Hepatocyte (in vitro differentiated cells): ENCODE results near the gene POLR1B.

Experiments
- EZH2 ChIP-seq: fragments of 200-600 bp; sonication (generic); IDR thresholded peaks from 2 replicates; pipeline ENCODE4 v1.6.1; 2016; ENCODE audit warnings: antibody characterized with exemption, mild to moderate bottlenecking, borderline replicate concordance
- EZH2phosphoT487 ChIP-seq: fragments of 200-600 bp; sonication (generic); IDR thresholded peaks from one replicate; pipeline ENCODE4 v1.6.1; 2018; ENCODE audit warnings: antibody characterized with exemption, mild to moderate bottlenecking, low read depth, moderate library complexity; ENCODE audit not compliant: unreplicated experiment, severe bottlenecking
- TF ChIP-seq, protein P1 (sequence below): fragments of 200-600 bp; sonication (generic); IDR thresholded peaks from 2 replicates; pipeline ENCODE4 v1.5.1; 2016; ENCODE audit warnings: antibody characterized with exemption, mild to moderate bottlenecking; ENCODE audit not compliant: poor library complexity

DNA sequence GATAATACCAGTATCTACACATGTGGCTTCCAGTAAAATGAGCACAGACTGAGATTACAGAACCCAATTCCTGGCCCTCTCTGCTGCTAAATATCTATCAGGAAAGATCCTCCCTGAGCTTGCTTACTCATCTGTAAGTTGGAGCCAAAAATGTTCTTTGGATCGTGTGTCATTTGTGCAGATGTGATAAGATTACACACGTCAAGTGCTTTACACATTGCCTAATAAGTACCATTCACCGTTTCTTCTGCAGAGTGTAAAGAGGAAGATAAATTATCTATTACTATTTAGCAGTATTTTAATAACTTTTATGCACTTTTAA, 80.2 kb downstream of the POLR1B start:
- TF ChIP-seq, protein P1, sequence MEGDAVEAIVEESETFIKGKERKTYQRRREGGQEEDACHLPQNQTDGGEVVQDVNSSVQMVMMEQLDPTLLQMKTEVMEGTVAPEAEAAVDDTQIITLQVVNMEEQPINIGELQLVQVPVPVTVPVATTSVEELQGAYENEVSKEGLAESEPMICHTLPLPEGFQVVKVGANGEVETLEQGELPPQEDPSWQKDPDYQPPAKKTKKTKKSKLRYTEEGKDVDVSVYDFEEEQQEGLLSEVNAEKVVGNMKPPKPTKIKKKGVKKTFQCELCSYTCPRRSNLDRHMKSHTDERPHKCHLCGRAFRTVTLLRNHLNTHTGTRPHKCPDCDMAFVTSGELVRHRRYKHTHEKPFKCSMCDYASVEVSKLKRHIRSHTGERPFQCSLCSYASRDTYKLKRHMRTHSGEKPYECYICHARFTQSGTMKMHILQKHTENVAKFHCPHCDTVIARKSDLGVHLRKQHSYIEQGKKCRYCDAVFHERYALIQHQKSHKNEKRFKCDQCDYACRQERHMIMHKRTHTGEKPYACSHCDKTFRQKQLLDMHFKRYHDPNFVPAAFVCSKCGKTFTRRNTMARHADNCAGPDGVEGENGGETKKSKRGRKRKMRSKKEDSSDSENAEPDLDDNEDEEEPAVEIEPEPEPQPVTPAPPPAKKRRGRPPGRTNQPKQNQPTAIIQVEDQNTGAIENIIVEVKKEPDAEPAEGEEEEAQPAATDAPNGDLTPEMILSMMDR, result no peak
- TF ChIP-seq EZH2 (no peak), EZH2phosphoT487 (no peak)
